Measurements from ENCODE around the gene OR2M2.

Gene OR2M2

DNA sequence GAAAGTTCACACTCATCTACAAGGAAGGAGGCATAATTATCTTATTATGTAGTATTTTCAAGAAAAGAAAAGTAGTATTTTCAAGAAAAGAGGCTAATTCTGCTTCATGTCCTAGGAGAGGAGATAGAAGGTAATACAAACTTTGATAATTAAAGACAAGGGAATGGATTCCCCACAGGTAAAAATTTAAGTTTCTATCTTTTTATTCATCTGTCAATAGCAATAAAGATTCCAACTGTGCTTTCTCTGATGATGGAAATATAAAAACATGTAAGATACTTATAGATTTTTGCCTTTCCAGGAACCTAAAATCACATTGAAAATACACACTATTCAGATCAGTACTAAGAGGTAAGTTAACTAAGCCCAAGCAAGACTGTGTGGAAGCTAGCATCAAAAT lies at the start of gene OR2M2:
Gene OR2M2, plus strand, starts transcription at position 301 of the 400 bp plus-strand sequence. CDS start 5,165 bp downstream, outside the sequence.
- in situ Hi-C loops (cut with HindIII; ENCODE audit: low sequenced_read_pairs) = no loop called here

DNA sequence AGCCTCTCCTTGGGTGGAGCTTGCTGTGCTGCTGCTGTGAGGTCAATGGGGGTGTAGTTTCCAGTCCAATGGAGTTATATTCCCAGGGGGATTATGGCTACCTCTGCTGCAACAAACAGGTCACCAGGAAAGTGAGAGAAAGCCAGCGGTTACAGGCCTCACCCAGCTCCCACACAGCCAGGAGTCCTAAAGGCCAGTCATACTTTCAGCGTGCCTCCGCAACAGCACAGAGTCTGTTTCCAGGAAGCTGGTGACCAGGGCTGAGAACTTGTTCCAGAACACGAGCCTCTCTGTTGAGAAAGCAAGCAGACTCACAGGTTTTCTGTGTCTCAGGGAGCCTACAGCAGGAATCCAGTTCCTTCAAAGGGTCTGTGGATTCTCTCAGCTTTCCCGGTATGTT lies 47.0 kb upstream of the OR2M2 start:
- in situ Hi-C loops (cut with HindIII; ENCODE audit: low sequenced_read_pairs) = no loop called here

GRCh38 chr1:248136811-248137210 lies 37.8 kb upstream of the OR2M2 start:
- in situ Hi-C loops (cut with HindIII; ENCODE audit: low sequenced_read_pairs) = no loop called here

- in situ Hi-C loops (cut with HindIII; ENCODE audit: low sequenced_read_pairs) = no loop called here
Measured at GRCh38 chr1:248140846-248141245, 33.8 kb upstream of the OR2M2 start.

- in situ Hi-C loops (cut with HindIII; ENCODE audit: low sequenced_read_pairs) = no loop called here
Measured at GRCh38 chr1:248143311-248143710, 31.3 kb upstream of the OR2M2 start.

- in situ Hi-C loops (cut with HindIII; ENCODE audit: low sequenced_read_pairs) = no loop called here
Measured at GRCh38 chr1:248144513-248145198, 30.0 kb upstream of the OR2M2 start, which contains the start of gene OR2M5. Gene OR2M5, plus strand, starts transcription at chr1:248145148. Its CDS starts 0 bp downstream, at chr1:248145148.

- in situ Hi-C loops (cut with HindIII; ENCODE audit: low sequenced_read_pairs) = no loop called here
Measured at GRCh38 chr1:248152056-248152827, 22.4 kb upstream of the OR2M2 start.

DNA sequence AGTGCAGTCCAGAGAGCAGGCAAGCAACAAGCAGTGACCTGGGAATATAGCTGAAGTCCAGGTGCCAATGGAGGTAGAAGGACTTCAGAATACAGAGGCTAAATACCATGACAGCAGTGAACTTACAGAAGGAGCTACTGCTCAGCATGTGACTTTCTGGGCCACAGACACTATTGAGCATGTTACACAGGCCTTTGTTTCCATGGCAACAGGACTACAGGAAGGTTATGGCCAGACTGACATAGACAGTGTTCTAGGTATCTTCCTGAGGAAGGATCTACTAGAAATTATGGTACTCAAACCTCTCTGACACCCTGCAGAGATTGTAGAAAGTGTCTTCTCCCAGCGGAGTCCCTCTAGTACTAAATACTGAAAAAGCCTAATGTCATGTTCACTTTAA lies 18.7 kb upstream of the OR2M2 start:
- in situ Hi-C loops (cut with HindIII; ENCODE audit: low sequenced_read_pairs) = no loop called here

DNA sequence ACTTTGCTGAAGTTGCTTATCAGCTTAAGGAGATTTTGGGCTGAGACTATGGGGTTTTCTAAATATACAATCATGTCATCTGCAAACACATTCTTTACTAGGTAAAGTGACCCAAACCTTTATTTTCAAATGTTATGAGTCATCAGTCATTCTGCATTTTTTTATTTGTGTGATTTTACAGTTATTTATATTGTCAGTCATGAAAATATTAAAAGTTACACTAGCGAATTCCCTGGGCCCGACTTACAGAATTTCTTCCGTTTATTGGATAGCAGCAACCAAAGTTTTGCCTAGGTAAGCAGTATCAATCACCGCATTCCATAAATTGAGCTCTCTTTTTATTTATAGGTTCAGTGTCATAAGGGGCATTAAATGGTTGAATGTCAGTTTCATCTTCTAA lies 15.9 kb upstream of the OR2M2 start:
- in situ Hi-C loops (cut with HindIII; ENCODE audit: low sequenced_read_pairs) = no loop called here

GRCh38 chr1:248164031-248164430 lies 10.6 kb upstream of the OR2M2 start:
- in situ Hi-C loops (cut with HindIII; ENCODE audit: low sequenced_read_pairs) = no loop called here

GRCh38 chr1:248165186-248165585 lies 9.4 kb upstream of the OR2M2 start:
- in situ Hi-C loops (cut with HindIII; ENCODE audit: low sequenced_read_pairs) = no loop called here

DNA sequence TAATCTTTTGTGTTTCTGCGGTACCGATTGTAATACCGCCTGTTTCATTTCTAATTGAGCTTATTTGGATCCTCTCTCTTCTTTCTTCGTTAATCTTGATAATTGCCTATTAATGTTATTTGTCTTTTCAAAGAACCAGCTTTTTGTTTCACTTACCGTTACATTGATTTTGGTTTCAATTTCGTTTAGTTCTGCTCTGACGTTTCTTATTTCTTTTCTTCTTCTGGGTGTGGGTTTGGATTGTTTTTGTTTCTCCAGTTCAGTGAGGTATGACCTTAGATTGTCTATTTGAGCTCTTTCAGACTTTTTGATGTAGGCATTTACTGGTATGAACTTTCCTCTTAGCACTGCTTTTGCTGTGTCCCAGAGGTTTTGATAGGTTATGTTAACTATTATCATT lies 9.4 kb downstream of the OR2M2 start:
- in situ Hi-C loops (cut with HindIII; ENCODE audit: low sequenced_read_pairs) = no loop called here

DNA sequence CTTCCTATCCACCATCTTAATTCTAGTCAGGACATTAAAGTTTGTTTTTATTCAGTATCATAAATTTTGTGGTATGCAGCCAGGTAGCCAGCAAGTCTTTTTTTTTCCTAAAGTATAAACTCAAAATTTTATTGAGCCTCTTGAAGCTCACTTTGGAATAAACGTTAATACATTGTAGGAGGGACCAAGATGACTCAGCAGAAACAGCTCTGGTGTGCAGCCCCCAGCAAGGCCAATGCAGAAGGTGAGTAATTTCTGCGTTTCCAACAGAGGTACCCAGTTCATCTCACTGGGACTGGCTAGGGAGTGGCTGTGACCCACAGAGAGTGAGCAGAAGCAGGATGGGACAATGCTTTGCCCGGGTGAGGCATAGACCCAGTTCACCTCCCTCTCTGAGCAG lies 12.7 kb downstream of the OR2M2 start:
- in situ Hi-C loops (cut with HindIII; ENCODE audit: low sequenced_read_pairs) = no loop called here

DNA sequence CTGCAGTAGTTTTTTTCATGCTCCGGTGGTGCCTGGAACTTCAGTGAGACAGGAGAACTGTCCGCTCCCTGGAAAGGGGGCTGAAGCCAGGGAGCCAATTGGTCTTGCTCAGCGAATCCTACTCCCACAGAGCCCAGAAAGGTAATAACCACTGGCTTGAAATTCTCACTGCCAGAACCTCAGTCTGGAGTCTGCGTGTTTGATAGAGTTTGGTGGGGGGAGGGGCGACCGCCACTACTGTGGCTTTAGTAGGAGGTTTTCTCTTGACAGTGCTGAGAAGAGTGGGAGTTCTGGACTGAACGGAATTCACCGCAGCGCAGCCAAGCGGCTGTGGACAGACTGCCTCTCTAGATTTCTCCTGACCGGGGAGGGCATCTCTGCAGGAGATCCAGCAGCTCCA lies 14.4 kb downstream of the OR2M2 start:
- in situ Hi-C loops (cut with HindIII; ENCODE audit: low sequenced_read_pairs) = no loop called here

DNA sequence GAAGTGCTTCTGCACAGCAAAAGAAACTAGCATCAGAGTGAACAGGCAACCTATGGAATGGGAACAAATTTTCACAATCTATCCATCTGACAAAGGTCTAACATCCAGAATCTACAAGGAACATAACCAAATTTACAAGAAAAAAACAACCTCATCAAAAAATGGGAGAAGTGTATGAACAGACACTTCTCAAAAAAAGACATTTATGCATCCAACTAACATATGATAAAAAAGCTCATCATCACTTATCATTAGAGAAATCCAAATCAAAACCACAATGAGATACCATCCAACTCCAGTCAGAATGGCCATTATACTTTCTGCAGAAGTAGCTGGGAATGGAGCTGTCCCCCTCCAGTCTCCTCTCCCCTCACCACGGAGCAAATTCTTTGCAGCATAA lies 19.5 kb downstream of the OR2M2 start:
- in situ Hi-C loops (cut with HindIII; ENCODE audit: low sequenced_read_pairs) = no loop called here

DNA sequence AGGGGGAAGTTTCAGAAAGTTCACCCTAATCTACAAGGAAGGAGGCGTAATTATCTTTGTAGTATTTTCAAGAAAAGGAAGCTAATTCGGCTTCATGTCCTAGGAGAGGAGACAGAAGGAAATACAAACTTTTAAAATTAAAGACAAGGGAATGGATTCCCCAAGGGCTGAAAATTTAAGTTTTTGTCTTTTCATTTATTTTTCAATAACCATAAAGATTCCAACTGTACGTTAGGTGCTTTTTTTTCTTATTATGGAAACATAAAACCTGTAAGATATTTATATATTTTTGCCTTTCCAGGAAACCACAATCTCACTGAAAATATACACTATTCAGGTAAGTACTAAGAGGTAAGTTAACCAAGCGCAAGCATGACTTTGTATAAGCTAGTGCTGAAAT lies 22.3 kb downstream of the OR2M2 start, which contains the start of gene OR2M3:
Gene OR2M3, plus strand, starts transcription at position 301 of the 400 bp plus-strand sequence. CDS start 5,803 bp downstream, outside the sequence.
- in situ Hi-C loops (cut with HindIII; ENCODE audit: low sequenced_read_pairs) = no loop called here

DNA sequence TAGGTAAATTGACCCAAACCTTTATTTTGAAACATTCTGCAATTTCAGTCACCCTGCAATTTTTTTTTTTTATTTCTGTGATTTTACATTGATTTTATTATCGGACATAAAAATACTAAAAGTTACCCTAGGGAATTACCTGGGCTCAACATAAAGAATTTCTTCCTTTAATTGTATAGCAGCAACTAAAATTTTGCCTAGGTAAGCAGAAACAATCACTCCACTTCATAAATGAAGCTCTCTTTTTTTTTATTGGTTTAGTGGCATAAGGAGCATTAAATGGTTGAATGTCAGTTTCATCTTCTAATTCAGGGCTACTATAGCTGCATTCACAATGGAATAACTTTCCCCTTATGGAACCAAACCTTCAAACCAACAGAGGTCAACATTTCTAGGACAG lies 41.3 kb downstream of the OR2M2 start:
- in situ Hi-C loops (cut with HindIII; ENCODE audit: low sequenced_read_pairs) = no loop called here

GRCh38 chr1:248225537-248225936 lies 50.9 kb downstream of the OR2M2 start:
- in situ Hi-C loops (cut with HindIII; ENCODE audit: low sequenced_read_pairs) = no loop called here

DNA sequence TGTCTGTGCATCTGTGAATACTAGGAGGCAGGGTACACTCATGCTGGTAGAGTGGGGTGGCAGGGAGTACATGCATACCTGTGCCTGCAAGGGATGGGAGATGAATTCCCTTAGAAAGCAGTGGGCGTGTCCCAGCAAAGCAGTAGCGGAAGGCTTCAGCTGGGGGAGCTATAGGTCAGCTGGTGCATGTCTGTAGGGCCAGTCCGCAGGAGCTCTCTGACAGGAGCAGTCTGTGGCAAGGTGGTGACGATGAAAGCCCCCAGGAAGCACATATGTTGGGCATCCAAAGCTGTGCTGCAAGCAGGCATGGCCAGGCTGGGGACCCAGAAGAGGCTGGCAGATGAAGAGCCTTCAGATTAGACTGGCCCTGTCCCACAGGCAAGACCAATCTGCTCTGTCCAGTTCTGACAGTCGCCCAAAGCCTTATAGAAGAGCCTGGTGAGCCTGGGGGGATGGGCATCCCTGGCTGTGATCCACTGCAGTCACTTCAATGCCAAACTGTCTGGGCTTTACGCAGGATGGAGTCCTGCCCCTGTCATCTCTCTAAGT lies 54.8 kb downstream of the OR2M2 start:
- in situ Hi-C loops (cut with HindIII; ENCODE audit: low sequenced_read_pairs) = no loop called here
